ENCODE data around the gene TYW1B.
"Not testable (repeated sequence)": the region's sequence is repeated elsewhere in the genome, so short reads cannot be mapped to it uniquely, and the experiment has no call there.

TYW1B gene

DNA sequence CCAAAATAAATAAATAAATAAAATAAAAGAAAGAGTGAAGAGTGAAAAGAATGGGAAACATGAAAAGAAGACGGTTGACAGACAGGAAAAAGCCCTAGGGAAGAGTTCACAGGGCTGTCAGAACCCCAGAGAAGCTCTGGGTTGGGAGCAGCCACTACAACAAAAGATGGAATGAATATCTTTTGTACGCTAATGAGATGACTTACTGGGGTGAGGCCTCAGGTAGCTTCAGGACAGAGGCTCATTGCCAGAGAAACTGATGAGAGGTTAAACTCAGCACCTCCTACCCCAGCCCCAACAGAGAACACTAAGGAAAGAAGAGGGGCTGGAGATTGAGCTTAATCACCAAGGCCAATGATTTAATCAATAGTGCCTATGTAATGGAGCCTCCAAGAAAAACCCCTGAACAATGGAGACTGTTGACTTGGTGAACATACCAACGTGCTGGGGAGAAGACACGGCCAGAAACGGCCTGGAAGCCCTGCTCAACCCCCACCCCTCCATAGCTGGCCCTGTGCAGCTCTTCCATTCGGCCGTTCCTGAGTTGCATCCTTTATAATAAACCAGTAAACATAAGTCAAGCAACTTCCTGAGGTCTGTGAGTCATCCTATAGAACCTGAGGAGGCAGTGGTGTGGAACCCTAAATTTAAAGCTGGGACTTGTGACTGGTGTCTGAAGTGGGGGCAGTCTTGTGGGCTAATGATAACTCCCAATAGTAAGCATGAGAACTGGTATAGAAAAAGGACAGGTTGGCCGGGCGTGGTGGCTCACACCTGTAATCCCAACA is 11.4 kb downstream of the TYW1B start:
- not testable (repeated sequence) for DNase-seq (ENCODE audit: low spot score)

DNA sequence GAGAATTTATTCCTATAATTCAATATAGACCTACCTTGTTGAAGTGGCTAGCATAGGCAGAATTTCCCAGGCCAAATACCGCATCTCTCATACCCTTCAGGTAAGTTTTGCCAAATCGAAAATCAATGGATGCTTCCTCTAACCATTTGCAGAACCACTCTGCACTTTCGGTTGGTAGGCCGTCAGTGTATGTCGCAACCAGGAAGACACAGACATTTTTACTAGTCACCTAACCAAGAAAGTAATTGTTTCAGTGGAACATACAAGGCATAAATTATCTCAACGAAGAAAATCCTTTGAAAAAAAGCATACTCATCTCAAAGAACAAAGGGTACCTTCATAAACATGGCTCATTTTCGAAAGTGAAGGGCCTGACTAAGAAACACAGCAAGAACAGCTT is 17.6 kb downstream of the TYW1B start:
- not testable (repeated sequence) for DNase-seq (ENCODE audit: low spot score)

DNA sequence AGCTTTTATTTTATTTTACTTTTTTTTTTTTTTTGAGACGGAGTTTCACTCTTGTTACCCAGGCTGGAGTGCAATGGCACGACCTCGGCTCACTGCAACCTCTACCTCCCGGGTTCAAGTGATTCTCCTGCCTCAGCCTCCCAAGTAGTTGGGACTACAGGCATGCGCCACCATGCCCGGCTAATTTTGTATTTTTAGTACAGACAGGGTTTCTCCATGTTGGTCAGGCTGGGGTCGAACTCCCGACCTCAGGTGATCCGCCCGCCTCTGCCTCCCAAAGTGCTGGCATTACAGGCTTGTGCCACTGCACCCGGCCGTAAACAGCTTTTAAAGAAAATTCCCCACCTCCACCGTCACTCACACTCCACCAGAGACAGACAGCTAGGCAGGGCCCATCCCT is 19.5 kb downstream of the TYW1B start:
- not testable (repeated sequence) for DNase-seq (ENCODE audit: low spot score)

DNA sequence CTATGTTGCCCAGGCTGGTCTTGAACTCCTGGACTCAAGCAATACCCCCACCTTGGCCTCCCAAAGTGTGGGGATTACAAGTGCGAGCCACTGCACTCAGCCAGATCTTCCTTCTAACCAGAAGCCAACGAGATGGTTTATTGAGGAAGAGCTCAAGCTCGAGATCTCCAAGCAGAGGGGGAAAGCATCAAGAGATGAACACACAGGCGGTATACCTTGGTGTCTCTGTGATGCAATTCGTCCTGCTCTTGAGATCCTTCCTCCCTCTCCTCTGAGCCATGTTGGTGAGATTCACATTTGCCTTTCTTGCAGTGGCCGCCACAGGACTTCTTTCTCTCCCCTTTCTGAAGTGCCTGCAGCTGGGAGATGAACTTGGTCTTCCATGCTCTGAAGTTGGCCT is 21.1 kb downstream of the TYW1B start:
- not testable (repeated sequence) for DNase-seq (ENCODE audit: low spot score)

DNA sequence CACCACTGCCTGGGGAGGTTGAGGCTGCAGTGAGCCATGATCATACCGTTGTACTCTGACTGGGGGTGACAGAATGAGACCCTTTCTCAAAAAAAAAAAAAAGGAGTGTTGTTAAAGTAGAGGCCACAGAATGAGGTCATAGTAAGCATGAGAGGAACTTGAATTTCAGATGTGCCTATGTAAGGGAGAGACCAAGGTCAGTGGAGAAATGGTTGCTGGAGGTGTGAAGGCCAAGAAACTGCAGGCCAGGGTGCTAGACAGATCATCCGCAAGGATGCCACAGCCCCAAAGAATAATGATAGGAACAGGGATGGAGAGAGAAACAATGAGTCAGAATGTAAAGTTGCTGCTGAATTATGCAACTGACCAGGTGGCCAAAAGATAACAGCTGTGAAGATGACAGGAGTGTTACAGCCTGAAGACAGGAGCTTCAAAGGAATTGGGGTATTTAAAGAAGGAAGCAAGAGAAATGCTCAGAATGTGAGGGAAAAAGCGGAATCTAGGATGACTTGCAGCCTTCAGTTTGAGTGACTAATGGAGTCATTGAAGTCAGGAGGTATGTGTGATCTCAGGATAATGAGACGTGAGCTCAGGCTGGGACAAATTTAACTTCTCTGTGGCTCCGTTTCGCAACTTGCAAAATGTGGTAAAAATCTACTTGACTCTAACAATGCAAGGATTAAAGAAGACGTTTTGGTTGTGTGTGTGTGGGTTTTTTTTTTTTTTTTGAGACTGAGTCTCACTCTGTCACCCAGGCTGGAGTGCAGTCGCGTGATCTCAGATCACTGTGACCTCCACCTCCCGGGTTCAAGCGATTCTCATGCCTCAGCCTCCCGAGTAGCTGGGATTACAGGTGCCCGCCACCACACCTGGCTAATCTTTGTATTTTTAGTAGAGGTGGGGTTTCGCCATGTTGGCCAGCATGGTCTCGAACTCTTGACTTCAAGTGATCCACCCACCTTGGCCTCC is 22.2 kb downstream of the TYW1B start:
- no peak for DNase-seq (ENCODE audit: low spot score)

DNA sequence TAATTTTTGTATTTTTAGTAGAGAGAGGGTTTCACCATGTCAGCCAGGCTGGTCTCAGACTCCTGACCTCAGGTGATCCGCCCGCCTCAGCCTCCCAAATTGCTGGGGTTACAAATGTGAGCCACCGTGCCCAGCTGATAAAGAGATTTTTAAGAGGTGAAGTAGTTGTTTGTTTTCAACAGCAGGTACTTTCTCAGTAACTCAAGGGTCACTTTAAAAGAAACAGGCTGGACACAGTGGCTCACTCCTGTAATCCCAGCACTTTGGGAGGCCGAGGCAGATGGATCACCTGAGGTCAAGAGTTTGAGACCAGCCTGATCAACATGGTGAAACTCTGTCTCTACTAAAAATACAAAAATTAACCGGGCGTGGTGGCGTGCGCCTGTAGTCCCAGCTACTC is 24.2 kb downstream of the TYW1B start:
- not testable (repeated sequence) for DNase-seq (ENCODE audit: low spot score)

DNA sequence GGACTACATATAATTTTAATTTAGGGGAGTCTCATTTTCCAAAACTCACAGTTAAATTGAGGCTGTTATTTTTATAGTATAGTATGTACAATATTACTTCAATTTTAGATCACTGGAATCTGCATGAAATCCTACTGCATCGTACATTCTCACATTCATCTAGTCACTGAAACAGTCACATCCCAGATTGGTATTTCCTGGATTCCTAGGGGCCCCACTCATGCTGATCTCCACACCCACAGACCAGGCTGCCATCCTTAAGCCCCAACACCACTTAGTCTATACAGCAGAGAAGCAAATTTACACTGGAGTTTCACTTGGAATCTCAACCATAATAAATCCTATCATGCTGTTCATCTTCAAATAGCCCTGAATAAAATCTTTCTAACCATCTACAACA is 26.4 kb downstream of the TYW1B start:
- DNase-seq (ENCODE audit: low spot score): not testable (repeated sequence)

DNA sequence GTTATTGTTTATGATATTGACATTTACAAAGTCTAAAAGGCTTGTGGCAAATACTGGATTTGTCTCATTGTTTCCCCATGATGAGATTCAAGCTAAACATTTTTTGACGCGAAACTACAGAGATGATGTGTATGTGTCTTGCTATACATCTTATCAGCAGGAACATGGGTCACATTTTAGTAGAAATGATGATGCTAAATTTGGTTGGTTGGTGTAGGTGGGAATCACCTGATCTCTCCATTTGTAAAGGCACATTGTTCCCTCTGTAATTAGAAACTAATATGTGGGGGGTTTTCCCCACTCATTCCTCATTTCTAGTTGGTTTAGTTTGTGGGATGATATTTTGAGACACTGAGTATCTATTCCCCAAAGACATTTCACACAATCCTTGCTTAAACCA is 32.6 kb downstream of the TYW1B start:
- DNase-seq (ENCODE audit: low spot score): not testable (repeated sequence)

DNA sequence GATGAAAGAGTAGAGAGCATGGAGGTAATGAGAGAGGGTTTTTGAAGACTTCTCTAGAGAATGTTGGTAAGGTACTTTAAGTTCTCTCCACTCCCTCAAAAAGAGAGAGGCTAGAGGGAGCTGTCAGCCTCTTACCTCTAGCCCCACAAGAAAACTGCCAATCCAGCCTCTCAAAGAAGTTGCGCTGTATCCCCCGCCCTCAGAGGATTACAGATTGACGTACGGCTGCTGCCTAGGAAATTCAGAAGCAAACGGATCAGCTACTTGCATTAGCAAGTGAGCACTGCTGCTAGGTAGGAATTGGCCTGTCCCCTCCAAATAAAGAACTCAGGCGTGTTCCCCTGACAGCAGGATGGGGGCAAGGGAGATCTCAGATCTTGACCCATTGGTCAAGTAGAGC is 34.2 kb downstream of the TYW1B start:
- no peak for DNase-seq (ENCODE audit: low spot score)

DNA sequence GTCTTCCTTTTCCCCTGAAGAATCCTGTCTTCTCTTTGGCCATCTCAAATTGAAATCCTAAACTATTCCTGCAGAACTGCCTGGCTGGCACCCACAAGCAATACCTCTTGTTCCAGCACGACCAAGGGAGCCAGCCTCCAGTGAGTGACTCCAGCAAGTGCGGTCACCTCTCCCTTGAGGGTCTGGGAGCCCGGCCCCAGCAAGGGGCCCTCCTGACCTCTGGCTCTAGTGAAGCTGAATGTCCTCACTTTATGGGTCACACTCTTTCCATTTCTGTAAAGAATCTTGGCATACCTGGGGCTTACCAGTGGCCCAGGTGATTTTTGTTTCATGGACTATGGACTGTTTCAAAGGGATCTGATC is 37.3 kb downstream of the TYW1B start:
- DNase-seq (ENCODE audit: low spot score): not testable (repeated sequence)

DNA sequence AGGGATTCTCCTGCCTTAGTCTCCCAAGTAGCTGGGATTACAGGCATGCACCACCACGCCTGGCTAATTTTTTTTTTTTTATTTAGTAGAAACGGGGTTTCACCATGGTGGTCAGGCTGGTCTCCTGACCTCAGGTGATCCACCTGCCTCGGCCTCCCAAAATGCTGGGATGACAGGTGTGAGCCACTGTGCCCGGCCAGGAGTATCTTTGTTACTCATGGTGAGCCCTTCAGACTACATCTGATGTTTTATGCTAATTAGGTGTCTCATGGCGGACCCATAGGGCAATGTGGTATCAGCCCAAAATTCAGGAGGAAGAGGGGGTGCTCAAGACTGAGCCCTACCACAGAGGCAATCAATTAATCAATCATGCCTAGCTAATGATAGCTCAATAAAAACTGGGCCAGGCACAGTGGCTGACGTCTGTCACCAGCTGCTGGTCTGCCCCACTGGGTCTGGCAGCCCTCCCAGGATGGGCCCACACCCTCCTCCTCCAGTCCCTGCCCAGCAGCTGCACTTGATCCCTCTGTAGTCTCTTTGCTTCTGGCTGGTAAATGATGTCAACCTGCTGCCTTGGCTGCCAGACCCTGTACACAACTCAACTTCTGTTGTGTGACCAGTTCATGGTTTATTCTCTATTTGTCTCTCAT is 37.8 kb downstream of the TYW1B start:
- DNase-seq (ENCODE audit: low spot score): not testable (repeated sequence)

DNA sequence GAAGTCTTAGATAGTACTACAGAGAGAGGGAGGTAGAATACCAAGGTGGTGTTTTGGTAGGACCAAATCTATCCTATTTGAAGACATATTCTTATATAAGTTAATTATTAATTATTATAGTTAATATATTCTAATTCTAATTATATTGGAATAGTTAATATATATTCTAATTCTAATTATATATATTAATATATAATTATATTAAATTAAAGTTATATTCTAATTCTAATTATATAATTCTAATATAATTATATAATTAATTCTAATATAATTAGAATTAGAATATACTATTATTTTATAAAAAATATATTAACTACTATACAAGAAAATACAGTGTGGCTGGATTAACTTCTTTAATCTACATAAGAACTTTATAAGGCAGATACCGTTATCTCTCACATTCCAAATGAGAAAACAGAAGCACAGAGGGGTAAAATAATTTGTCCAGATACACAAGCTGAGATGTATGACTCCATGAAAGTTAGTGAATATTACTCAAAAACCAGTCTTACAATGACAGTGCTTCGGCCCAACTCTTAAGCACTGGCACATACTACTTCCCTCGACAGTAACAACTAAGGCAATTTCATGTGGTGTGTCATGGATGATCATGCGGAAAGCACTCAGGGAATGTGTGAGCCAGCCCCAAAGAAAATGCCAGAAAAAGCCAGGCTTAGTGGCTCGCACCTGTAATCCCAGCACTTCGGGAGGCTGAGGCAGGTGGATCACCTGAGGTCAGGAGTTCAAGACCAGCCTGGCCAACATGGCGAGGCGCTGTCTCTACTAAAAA is 42.6 kb downstream of the TYW1B start:
- no peak for DNase-seq (ENCODE audit: low spot score)

DNA sequence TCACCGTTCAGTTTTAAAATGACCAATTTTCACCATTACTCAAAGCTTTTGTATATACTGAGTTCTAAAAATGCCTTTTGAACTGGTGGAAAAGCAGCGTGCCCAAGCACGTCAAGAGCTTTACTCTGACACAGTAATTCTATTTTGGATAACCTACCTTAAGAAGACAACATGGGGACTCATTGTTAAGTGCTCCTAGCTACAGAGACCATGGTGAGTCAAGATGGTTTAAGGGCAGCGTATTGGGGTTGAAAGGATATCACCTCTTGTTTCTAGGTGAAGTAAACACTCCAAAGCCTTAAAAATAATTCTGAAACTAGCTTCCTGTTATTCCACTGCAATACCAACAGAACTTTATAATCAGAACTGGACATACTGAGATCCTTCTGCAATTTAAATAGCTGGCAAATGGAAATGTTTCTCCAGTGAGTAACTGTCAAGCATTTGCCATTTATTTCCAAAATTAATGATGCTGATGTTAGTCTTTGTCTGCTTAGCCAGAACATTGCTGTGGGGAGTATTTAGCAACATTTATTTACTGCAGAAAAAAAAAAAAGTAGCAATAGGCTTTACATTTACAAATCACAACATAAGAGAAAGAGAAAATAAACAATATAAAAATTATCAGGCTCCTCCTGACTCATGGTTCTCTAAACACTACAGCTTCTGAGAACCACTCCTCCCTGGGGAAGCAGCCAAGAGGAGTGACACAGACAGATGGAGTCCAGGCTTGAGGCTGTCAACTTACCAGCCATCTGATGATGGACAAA is 44.2 kb downstream of the TYW1B start:
- not testable (repeated sequence) for DNase-seq (ENCODE audit: low spot score)

DNA sequence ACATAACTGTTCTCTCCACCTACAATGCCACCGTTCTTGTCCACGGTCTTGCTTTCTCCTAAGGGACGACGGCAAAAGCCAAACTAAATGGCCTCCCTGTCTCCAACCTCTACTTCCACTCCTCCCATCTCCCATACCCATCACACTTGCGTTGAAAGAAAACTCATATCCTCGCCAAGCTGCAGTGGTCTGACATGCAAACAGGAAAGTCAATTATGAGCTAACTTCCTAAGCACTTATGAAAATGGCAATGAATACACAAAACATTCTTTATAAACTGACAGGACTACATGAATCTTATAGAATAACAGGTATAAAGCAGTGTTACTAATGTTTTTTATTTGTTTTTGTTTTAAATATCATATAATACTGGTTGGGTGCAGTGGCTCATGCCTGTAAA is 46.4 kb downstream of the TYW1B start:
- DNase-seq (ENCODE audit: low spot score): no peak

DNA sequence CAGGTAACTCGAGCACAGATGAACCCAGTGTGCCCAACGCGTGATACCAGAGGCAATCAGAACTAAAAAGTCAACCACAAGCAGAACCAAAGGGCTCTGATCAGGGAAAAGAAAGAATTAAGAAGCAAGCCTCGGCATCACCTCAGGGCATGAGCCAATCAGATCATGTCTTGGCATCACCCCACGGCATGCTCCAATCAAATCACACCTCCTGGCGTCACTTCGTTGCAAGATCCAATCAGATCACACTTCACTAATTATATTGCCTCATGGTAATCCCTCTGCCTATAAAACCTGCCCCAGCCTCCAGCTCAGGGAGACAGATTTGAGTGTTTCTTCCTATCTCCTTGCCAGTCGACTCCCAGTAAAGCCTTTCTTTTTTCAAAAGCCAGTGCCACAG is 46.8 kb downstream of the TYW1B start:
- DNase-seq (ENCODE audit: low spot score): no peak

DNA sequence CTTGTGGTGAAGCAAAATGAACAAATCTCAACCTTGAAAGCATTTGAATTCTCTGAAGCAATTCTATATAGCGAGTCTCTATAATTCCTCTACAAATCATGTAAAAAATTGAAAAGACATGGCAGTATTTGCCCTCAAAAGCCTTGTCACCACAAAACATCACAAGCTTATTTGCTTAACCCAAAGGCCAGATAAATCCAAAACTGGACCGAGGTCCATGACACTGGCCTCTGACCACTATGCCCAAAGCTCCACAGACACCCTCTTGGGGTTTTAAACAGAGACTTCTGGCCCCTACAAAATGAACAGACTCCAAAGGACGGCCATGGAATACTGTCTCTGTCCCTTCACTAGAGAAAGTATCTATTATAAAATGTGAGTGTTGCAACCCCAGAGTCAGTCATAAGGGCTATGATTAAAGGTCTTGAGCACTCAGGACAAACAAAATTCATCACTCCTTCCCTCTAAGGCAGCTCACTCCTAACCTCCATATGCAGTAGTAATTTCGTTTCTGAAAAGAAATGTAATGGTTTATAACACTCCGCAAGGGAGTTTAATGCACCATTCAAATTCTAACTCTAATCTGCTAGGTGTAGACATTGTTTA is 47.6 kb downstream of the TYW1B start:
- not testable (repeated sequence) for DNase-seq (ENCODE audit: low spot score)

DNA sequence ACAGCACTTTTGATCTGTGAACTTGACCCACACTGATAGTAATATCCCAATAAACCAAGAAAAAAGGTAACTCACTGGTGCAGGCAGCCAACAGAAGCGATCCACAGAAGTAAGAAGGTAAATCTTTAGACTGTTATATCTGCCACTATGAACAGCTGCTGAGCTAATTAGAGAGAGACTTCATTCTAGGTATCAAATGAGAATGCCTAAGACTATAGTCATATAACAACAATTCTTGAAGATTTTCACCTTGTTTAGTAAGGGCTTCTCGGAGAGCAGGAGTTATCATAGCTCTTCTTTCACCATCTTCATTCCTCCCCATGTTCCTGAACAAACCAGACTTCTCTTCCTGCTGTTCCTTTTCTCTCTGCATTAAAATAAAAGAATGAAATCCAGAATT is 50.8 kb downstream of the TYW1B start:
- DNase-seq (ENCODE audit: low spot score): not testable (repeated sequence)

DNA sequence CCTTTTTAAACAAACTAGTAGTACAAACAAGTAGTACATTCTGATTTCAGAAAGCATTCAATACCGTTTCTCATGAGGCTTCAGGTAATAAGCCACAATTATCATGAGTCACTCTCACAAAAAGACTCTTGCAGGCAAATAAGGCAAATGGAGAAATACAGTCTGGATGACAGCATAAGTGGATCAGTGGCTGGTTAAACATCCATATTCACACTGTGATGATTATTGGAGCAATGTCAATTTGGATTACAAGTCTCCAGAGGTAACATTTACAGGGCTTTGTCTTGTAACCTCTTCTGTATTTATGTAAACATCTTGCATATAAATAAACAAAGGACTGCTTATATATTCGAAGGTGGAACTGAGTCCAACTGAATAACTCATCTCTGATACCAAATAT is 55.4 kb downstream of the TYW1B start:
- not testable (repeated sequence) for DNase-seq (ENCODE audit: low spot score)

DNA sequence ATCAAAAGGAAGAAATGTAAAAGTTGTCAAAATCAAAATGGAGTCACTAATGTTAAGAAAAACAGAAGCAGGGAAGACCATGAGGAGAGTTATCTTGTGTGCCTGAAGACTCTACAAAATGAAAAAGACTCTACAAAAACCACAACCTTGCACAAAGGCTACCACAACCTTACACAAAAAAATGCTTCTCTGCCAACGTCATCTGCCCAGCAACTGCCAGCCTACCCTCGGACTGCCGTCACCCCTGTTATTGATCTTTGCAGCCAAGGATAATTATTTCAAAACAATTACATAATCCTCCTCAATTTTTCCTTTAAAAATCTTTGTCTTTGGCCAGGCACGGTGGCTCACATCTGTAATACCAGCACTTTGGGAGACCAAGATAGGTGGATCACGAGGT is 61.0 kb downstream of the TYW1B start:
- DNase-seq (ENCODE audit: low spot score): not testable (repeated sequence)

DNA sequence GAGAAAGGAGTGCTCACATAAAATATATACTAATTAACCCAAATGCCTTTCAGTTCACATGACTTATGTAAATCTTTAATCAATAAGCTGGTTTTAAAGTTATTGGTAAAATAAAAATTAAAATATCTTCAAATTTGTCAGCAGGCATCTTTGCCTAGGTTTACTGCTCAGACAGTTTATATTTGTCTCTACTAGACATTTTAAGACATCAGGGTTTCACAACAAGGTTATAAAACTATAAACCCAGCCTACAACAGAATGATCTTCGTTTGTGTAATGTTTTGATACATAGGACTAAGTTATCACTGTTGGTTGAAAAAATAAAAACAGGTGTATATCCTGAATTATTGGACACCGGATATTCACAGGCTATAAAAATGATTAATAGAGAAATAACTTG is 67.4 kb downstream of the TYW1B start:
- no peak for DNase-seq (ENCODE audit: low spot score)

DNA sequence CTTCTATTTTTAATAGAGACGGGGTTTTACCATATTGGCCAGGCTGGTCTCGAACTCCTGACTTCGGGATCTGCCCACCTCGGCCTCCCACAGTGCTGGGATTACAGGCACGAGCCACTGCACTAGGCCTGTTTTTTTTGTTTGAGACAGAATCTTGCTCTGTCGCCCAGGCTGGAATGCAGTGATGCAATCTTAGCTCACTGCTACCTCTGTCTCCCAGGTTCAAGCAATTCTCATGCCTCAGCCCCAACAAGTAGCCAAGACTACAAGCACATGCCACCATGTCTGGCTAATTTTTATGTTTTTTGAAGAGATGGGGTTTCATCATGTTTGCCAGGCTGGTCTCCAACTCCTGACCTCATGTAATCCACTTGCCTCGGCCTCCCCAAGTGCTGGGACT is 73.7 kb downstream of the TYW1B start:
- no peak for DNase-seq (ENCODE audit: low spot score)

All from LoVo (cell line).